Psoas muscle (tissue), 8 donors: ENCODE results near the gene WDR59. TPM values are rescaled to one million over a fixed set of nuclear protein-coding genes. Genes with fewer than 3 reads are reported as not detected.

ENCODE experiments used
- ATAC-seq, 4 donors: fragments of 200-7000 bp; cut with Tn5 transposase; one replicate each; pipeline ENCODE4 v1.9.1; 2020; ENCODE audit warnings: moderate library complexity in 3 of 4, mild to moderate bottlenecking in 2 of 4
- DNase-seq, 2 donors: peaks; one replicate each; pipeline ENCODE4 v3.0.0-alpha.2; 2020
- H3K27ac ChIP-seq: fragments of 200-600 bp; one replicate; pipeline ENCODE4 v1.8.0; 2022
- H3K27me3 ChIP-seq, 3 donors: fragments of 200-600 bp in 1 of 3; one replicate each; pipeline versions ENCODE4 v1.6.1 to v1.8.0; 2013 to 2022; ENCODE audit warnings: low read length in 2 of 3, mild to moderate bottlenecking in 2 of 3, moderate library complexity in 1 of 3; ENCODE audit not compliant: insufficient read depth in 3 of 3
- H3K36me3 ChIP-seq, 2 donors: fragments of 200-600 bp in 1 of 2; one replicate each; pipeline versions ENCODE4 v1.6.1 to v1.8.0; 2013 to 2022; ENCODE audit warnings: low read depth in 1 of 2, mild to moderate bottlenecking in 1 of 2, moderate library complexity in 1 of 2; ENCODE audit not compliant: insufficient read depth in 1 of 2
- H3K4me1 ChIP-seq: fragments of 200-600 bp; one replicate; pipeline ENCODE4 v1.8.0; 2022
- H3K4me3 ChIP-seq: fragments of 200-600 bp; one replicate; pipeline ENCODE4 v1.8.0; 2022; ENCODE audit warnings: mild to moderate bottlenecking
- H3K9me3 ChIP-seq: fragments of 200-600 bp; one replicate; pipeline ENCODE4 v1.8.0; 2022
- WGBS, 3 donors: extraction: QIAGEN DNeasy Blood & Tissue Kit; methylation state at CpG; one replicate each; pipeline versions ENCODE4 v1.1.6 to v1.1.7; 2013; 5-methylcytosine and 5-hydroxymethylcytosine counted together
- intact Hi-C, 2 donors: fragments of 100-400 bp; cut with DNase I; formaldehyde crosslinking; loops; one replicate each; pipeline versions ENCODE4 v1.11.0 to v1.14.2; 2022
- polyA plus RNA-seq, 3 donors: library from polyadenylated mRNA; stranded (reverse); fragments of 200-250 nt; gene quantifications; one replicate each; pipeline ENCODE4 v1.2.3, GENCODE V29; 2013
- total RNA-seq, 4 donors: library from RNA; stranded (reverse); fragmentation: NEBNext Ultra II Directional in 2 of 4; extraction: Animal tissue kit (Norgen Biotek cat#: 25700) in 2 of 4; gene quantifications; one replicate each; pipeline versions ENCODE4 v1.2.1 to v1.2.4, GENCODE V29; 2021 to 2023
- TF ChIP-seq, protein P1 (sequence below): fragments of 200-600 bp; IDR thresholded peaks from one replicate; pipeline ENCODE4 v1.8.0; 2022; ENCODE audit warnings: antibody characterized with exemption
- donor health status: healthy with polysubstance abuse.
- donor health status: DM: no; HTN: no; CAD: no; lungs with moderate emphysema.
- donor health status: Bipolar disorder and iron deficiency.
- donor health status: healthy.
- donor health status: DM: yes; HTN: yes; CAD: no.
- donor health status: DM: no; HTN: no; CAD: no.
- donor health status: DM: no; HTN: no; CAD: no.
- donor health status: DM: yes; HTN: yes; CAD: no.

The WDR59 gene
- total and polyA plus RNA-seq, 7 donors = 12.0 to 48.2 (median 30.6) TPM

DNA sequence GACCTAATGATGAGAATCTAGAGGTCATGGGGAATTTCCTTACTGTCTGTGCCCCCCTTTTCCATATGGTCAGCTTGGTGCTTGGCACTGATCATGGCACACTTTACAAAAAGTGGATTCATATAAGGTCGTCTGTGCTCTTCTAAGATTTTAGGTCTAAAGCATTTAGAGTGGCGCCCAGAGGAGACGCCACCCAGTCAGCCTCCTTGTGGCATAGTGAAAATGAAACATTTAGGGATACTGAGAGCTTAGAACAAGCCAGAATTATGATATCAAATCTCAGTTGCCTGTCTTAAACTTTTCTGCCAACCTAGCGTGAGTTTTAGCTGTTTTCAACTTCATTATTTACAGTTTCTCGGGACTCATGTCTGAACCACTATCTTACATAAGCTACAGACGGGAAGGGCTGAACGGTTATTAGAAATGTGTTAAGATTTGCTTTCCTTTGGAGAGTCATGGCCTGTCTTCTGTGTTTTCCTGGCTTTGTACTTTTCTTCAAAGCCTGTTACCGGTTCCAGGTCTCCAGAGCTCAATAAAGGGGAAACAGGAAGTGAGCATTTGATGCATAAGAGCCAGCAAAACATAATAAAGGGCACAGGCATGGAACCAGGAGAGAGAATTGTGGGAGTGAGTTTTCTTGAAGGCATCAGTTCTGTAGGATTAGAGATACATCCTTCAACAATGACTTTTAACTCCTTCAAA, 27.6 kb upstream of the WDR59 start:
- ATAC-seq = peak in 2 of 4 donors; percentile 8 to 14

DNA sequence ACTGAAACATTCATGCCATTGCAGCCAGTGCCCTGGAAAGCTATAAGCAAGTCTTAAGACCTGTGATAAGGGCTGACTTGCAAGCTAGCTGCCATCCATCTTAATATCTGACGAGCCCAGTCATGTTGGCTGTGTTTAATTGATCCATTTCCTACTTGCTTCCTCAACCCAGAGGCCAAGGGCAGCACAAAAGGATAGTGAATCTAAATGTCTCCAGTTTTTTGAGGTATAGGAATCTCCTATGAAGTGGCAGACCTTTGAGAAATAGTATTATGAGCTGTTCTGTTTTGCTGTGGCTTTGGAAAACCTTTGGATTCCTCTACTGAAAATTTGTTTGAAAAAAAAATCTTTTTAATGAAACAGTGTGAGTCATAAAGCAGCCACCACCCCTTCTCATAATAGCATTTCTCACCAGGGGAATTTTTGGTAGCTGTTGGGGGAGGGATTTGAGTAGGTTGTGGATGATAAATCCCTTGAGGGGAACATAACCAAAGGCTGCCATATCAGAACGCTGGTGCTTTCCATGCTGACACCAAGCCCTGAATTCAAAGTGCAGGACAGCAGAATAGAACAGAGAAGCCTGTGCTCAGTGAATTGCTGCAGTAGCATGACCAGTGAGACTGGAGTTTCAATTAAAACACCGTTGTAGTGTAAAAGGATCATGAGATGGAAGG, 26.8 kb upstream of the WDR59 start:
- peak overlapping the region; percentile 58 for H3K27ac ChIP-seq
- H3K36me3 ChIP-seq = no peaks in the 10 kb centered on the region
- ATAC-seq (peak; percentile 46 to 69 (median 58)), DNase-seq (no peak)
- 12 to 22% (median 12%) methylated on average over 3 of the region's 3 CpGs for WGBS, 3 donors
- no peaks in the 10 kb centered on the region for H3K9me3 ChIP-seq
- intact Hi-C loops = no loop called here
- TF ChIP-seq, protein P1, sequence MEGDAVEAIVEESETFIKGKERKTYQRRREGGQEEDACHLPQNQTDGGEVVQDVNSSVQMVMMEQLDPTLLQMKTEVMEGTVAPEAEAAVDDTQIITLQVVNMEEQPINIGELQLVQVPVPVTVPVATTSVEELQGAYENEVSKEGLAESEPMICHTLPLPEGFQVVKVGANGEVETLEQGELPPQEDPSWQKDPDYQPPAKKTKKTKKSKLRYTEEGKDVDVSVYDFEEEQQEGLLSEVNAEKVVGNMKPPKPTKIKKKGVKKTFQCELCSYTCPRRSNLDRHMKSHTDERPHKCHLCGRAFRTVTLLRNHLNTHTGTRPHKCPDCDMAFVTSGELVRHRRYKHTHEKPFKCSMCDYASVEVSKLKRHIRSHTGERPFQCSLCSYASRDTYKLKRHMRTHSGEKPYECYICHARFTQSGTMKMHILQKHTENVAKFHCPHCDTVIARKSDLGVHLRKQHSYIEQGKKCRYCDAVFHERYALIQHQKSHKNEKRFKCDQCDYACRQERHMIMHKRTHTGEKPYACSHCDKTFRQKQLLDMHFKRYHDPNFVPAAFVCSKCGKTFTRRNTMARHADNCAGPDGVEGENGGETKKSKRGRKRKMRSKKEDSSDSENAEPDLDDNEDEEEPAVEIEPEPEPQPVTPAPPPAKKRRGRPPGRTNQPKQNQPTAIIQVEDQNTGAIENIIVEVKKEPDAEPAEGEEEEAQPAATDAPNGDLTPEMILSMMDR = no peak
- peaks cover 36% of the 10 kb centered on the region for H3K4me1 ChIP-seq
- no peaks in the 10 kb centered on the region for H3K27me3 ChIP-seq
- peak overlapping the region; percentile 4 for H3K4me3 ChIP-seq

More for the DNA sequence above, 27.6 kb upstream of the WDR59 start:
- 45 to 60% (median 57%) methylated on average over 8 of the region's 8 CpGs for WGBS, 3 donors
- Histone ChIP-seq H3K9me3 (no peaks in the 10 kb centered on the region), H3K36me3 (no peaks in the 10 kb centered on the region), H3K27me3 (no peaks in the 10 kb centered on the region), H3K27ac (peak overlapping the region; percentile 58), H3K4me1 (peaks cover 43% of the 10 kb centered on the region), H3K4me3 (peak overlapping the region; percentile 4)
- intact Hi-C loops = no loop called here
- TF ChIP-seq, protein P1 = no peak
- DNase-seq = no peak

DNA sequence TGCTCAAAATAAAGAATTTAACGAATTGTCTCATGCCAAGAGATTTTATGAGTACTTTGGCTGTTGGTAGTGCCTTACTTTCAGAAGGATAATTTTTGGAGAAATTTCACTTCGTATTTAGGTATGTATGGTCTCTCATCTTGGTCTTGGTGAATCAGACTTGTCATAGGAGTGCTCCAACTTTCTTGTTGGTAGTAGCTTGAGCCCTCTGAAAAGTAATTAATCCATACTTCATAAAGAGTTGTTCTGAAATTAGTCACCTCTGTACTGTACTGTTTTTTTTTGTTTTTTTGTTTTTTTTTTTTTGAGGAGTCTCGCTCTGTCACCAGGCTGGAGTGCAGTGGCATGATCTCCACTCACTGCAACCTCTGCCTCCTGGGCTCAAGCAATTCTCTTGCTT, 25.5 kb upstream of the WDR59 start:
- no peaks in the 10 kb centered on the region for H3K27me3 ChIP-seq
- H3K9me3 ChIP-seq = no peaks in the 10 kb centered on the region
- ATAC-seq = no peak
- no peak overlapping the region for H3K4me3 ChIP-seq
- H3K4me1 ChIP-seq = peaks cover 41% of the 10 kb centered on the region
- TF ChIP-seq, protein P1 = no peak
- DNase-seq = no peak
- H3K36me3 ChIP-seq = no peaks in the 10 kb centered on the region
- intact Hi-C loops = no loop called here
- 68 to 88% (median 78%) methylated on average over 3 of the region's 3 CpGs for WGBS, 3 donors
- no peak overlapping the region for H3K27ac ChIP-seq

DNA sequence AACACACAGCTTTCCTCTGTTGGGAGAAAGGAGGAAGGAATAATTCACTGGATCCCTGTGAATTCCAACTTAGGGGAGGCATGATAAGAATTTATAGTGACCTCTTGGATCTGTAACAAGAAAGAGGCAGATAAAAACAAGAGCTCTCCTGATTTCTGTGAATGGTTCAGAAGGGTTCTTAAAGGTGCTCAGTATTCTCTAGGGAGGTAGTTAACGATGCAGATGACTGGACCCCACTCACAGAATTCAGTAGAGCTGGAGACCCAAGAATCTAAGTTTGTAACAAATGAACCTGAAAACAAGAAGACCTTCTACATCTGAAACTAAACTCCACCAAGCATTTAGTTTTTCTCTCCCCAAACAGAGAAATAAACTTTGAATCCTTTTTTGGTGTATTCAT, 22.5 kb upstream of the WDR59 start:
- 83 to 92% (median 86%) methylated on average over 1 of the region's 1 CpG for WGBS, 3 donors
- ATAC-seq = no peak
- Histone ChIP-seq H3K9me3 (no peaks in the 10 kb centered on the region), H3K4me3 (no peak overlapping the region), H3K36me3 (peaks cover 0 to 3% of the 10 kb centered on the region in 2 donors), H3K4me1 (peaks cover 40% of the 10 kb centered on the region), H3K27ac (no peak overlapping the region), H3K27me3 (no peaks in the 10 kb centered on the region)
- TF ChIP-seq, protein P1 = no peak
- DNase-seq = no peak
- intact Hi-C loops = no loop called here
